Activated T-cell treated with anti-CD3 and anti-CD28 coated beads for 48 hours (primary cell): ENCODE measurements around the gene TSKU.
"Not testable (repeated sequence)": the region's sequence is repeated elsewhere in the genome, so short reads cannot be mapped to it uniquely, and the experiment has no call there.

Experiments used
- DNase-seq: peaks from one replicate; pipeline ENCODE4 v3.0.0-alpha.2; 2020; ENCODE audit warnings: low read depth

TSKU gene

GRCh38 chr11:76801736-76802135 is 18.6 kb downstream of the TSKU start:
- no peak for DNase-seq

GRCh38 chr11:76802151-76802550 is 19.0 kb downstream of the TSKU start:
- no peak for DNase-seq

GRCh38 chr11:76802621-76803020 is 19.5 kb downstream of the TSKU start:
- DNase-seq: no peak

- no peak for DNase-seq
These were observed 19.9 kb downstream of the TSKU start for GRCh38 chr11:76803023-76803422.

- peak; percentile 71 for DNase-seq
These were observed 20.9 kb downstream of the TSKU start for GRCh38 chr11:76803811-76804600.

- peak; percentile 57 for DNase-seq
These were observed 22.2 kb downstream of the TSKU start for GRCh38 chr11:76805206-76805913.

GRCh38 chr11:76806131-76806530 is 23.0 kb downstream of the TSKU start:
- DNase-seq: no peak

GRCh38 chr11:76806608-76807205 is 23.6 kb downstream of the TSKU start:
- DNase-seq: no peak

- DNase-seq: peak; percentile 69
These were observed 24.2 kb downstream of the TSKU start for GRCh38 chr11:76807206-76807875.

GRCh38 chr11:76808171-76808570 is 25.0 kb downstream of the TSKU start:
- DNase-seq: no peak

- no peak for DNase-seq
These were observed 25.8 kb downstream of the TSKU start for GRCh38 chr11:76808996-76809395.

GRCh38 chr11:76810151-76810853 is 27.1 kb downstream of the TSKU start:
- peak; percentile 31 for DNase-seq

GRCh38 chr11:76811259-76811658 is 28.1 kb downstream of the TSKU start:
- DNase-seq: no peak

- no peak for DNase-seq
These were observed 31.3 kb downstream of the TSKU start for GRCh38 chr11:76814414-76814813.

- not testable (repeated sequence) for DNase-seq
These were observed 32.5 kb downstream of the TSKU start for GRCh38 chr11:76815678-76816077.

- no peak for DNase-seq
These were observed 37.0 kb downstream of the TSKU start for GRCh38 chr11:76820184-76820566.

GRCh38 chr11:76821396-76821795 is 38.2 kb downstream of the TSKU start:
- DNase-seq: not testable (repeated sequence)

GRCh38 chr11:76822406-76822805 is 39.2 kb downstream of the TSKU start:
- no peak for DNase-seq

GRCh38 chr11:76823481-76824028 is 40.4 kb downstream of the TSKU start:
- no peak for DNase-seq

GRCh38 chr11:76824083-76824939 is 41.2 kb downstream of the TSKU start:
- DNase-seq: no peak
